Endothelial cell of umbilical vein (primary cell): ENCODE results near the gene STMP1.

Experiments used
- EZH2 ChIP-seq: IDR thresholded peaks from 2 replicates; pipeline ENCODE4 v1.6.1; 2012; ENCODE audit warnings: borderline replicate concordance, low read depth, mild to moderate bottlenecking, moderate library complexity, low read length, inconsistent platforms; ENCODE audit not compliant: severe bottlenecking
- POLR2AphosphoS5 ChIP-seq: IDR thresholded peaks from 2 replicates; pipeline ENCODE4 v1.6.1; 2012; ENCODE audit warnings: low read depth, mild to moderate bottlenecking, control low read depth, low read length, moderate library complexity; ENCODE audit not compliant: insufficient read depth
- TF ChIP-seq, protein P1 (sequence below), 2 donors: IDR thresholded peaks; 1 replicate in 1 of 2; 2 replicates in 1 of 2; pipeline ENCODE4 v1.5.1; 2011; ENCODE audit warnings: low read length in 2 of 2, mild to moderate bottlenecking in 2 of 2, moderate library complexity in 2 of 2, control low read depth in 1 of 2, inconsistent platforms in 1 of 2, low read depth in 1 of 2; ENCODE audit not compliant: insufficient read depth in 1 of 2; ENCODE audit errors: extremely low read depth in 1 of 2
- TF ChIP-seq, protein P2 (sequence below): IDR thresholded peaks from 2 replicates; pipeline ENCODE4 v1.6.1; 2011; ENCODE audit not compliant: insufficient read depth, insufficient read length

- TF ChIP-seq, protein P1, sequence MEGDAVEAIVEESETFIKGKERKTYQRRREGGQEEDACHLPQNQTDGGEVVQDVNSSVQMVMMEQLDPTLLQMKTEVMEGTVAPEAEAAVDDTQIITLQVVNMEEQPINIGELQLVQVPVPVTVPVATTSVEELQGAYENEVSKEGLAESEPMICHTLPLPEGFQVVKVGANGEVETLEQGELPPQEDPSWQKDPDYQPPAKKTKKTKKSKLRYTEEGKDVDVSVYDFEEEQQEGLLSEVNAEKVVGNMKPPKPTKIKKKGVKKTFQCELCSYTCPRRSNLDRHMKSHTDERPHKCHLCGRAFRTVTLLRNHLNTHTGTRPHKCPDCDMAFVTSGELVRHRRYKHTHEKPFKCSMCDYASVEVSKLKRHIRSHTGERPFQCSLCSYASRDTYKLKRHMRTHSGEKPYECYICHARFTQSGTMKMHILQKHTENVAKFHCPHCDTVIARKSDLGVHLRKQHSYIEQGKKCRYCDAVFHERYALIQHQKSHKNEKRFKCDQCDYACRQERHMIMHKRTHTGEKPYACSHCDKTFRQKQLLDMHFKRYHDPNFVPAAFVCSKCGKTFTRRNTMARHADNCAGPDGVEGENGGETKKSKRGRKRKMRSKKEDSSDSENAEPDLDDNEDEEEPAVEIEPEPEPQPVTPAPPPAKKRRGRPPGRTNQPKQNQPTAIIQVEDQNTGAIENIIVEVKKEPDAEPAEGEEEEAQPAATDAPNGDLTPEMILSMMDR (IDR thresholded peaks at IDR 0.05; ENCODE audit: extremely low read depth in 1 of 2, insufficient read depth in 1 of 2, low read depth in 1 of 2, low read length in 2 of 2), result no peak
- TF ChIP-seq EZH2 (no peak), POLR2AphosphoS5 (no peak)
- TF ChIP-seq, protein P2, sequence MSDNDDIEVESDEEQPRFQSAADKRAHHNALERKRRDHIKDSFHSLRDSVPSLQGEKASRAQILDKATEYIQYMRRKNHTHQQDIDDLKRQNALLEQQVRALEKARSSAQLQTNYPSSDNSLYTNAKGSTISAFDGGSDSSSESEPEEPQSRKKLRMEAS, result no peak
Measured at GRCh38 chr7:135678612-135679575, 16.6 kb downstream of the STMP1 start.
